SU-DHL-6 (cell line): ENCODE results near the gene OR11H1.
"Not testable (repeated sequence)": the region's sequence is repeated elsewhere in the genome, so short reads cannot be mapped to it uniquely, and the experiment has no call there.

Experiments used
- CTCF ChIP-seq: fragments of 200-600 bp; sonication (generic); IDR thresholded peaks from one replicate; pipeline ENCODE4 v1.5.1; 2017; ENCODE audit warnings: antibody characterized with exemption, mild to moderate bottlenecking, low read length, moderate library complexity; ENCODE audit not compliant: insufficient read depth, poor library complexity, severe bottlenecking
- EZH2phosphoT487 ChIP-seq: fragments of 200-600 bp; sonication (generic), shearing (Covaris generic); conservative IDR thresholded peaks from 2 replicates; pipeline ENCODE4 v1.6.1; 2018; ENCODE audit warnings: mild to moderate bottlenecking, antibody characterized with exemption, low read length, moderate library complexity, mixed read lengths

- not testable (repeated sequence) for TF ChIP-seq CTCF, EZH2phosphoT487
These were observed 12.1 kb upstream of the OR11H1 start for GRCh38 chr22:15515896-15516295.
